Embryonic facial prominence (tissue), 1 donor: ENCODE data around the gene ZNF45.
"Not testable (repeated sequence)": the region's sequence is repeated elsewhere in the genome, so short reads cannot be mapped to it uniquely, and the experiment has no call there.

Source experiments
- DNase-seq: peaks from one replicate; pipeline ENCODE4 v3.0.0-alpha.2; 2016; ENCODE audit errors: extremely low spot score

ZNF45 gene

GRCh38 chr19:43913383-43913782 lies 21.7 kb downstream of the ZNF45 start:
- DNase-seq = no peak

- DNase-seq = no peak
Observed at GRCh38 chr19:43910884-43911283, 24.2 kb downstream of the ZNF45 start.

- DNase-seq = no peak
Observed at GRCh38 chr19:43908659-43909058, 26.4 kb downstream of the ZNF45 start.

- no peak for DNase-seq
Observed at GRCh38 chr19:43906774-43907173, 28.3 kb downstream of the ZNF45 start.

- no peak for DNase-seq
Observed at GRCh38 chr19:43905897-43906296, 29.2 kb downstream of the ZNF45 start.

- no peak for DNase-seq
Observed at GRCh38 chr19:43902399-43902798, 32.7 kb downstream of the ZNF45 start.

GRCh38 chr19:43901395-43902390 lies 33.4 kb downstream of the ZNF45 start:
- peak; percentile 27 for DNase-seq

- no peak for DNase-seq
Observed at GRCh38 chr19:43895727-43896308, 39.3 kb downstream of the ZNF45 start.

GRCh38 chr19:43883864-43884263 lies 51.2 kb downstream of the ZNF45 start, which contains the start of gene ZNF404:
Gene ZNF404, minus strand, starts transcription at chr19:43883964.
- DNase-seq = no peak

GRCh38 chr19:43880483-43880882 lies 54.6 kb downstream of the ZNF45 start:
- DNase-seq = no peak

- no peak for DNase-seq
Observed at GRCh38 chr19:43872547-43873336, 62.3 kb downstream of the ZNF45 start.

GRCh38 chr19:43866923-43867322 lies 68.2 kb downstream of the ZNF45 start:
- DNase-seq = not testable (repeated sequence)
